Measurements from ENCODE around the gene TTYH1. TPM values are rescaled to one million over a fixed set of nuclear protein-coding genes. Genes with fewer than 3 reads are reported as not detected.

The TTYH1 gene
- polyA plus RNA-seq, 1 of the 3 experiments (the other 2 are of a cell fraction), result 0.05 TPM

GRCh38 chr19:54412877-54413276, 2.4 kb upstream of the TTYH1 start:
- Histone ChIP-seq H3K4me1 (ENCODE audit: control insufficient read depth in 1 of 2, insufficient read depth in 2 of 2, low read depth in 1 of 2, low read length in 1 of 2) (no peaks in the 10 kb centered on the region), H3K79me2 (ENCODE audit: insufficient read depth) (no peaks in the 10 kb centered on the region), H3K9ac (no peak overlapping the region), H3K9me2 (no peaks in the 10 kb centered on the region), H3K4me3 (ENCODE audit: low read depth in 2 of 2, low read length in 1 of 2) (no peak overlapping the region), H3K9me3 (no peaks in the 10 kb centered on the region), H3K27me3 (ENCODE audit: insufficient read depth) (peaks cover 29% of the 10 kb centered on the region), H2AFZ (ENCODE audit: low read depth) (no peak overlapping the region), H3K36me3 (replicated peaks in 1 of 2; ENCODE audit: control insufficient read depth in 1 of 2, insufficient read depth in 2 of 2, low read length in 1 of 2) (no peaks in the 10 kb centered on the region), H3F3A (replicated peaks; ENCODE audit: insufficient read depth) (peaks cover 8% of the 10 kb centered on the region), H4K20me1 (ENCODE audit: insufficient read depth) (no peaks in the 10 kb centered on the region), H3K4me2 (no peak overlapping the region), H3K27ac (ENCODE audit: low read depth in 2 of 2, low read length in 1 of 2) (no peak overlapping the region)
- TF ChIP-seq SMC3 (IDR thresholded peaks at IDR 0.05; ENCODE audit: low read depth, low read length) (no peak), RXRA (IDR thresholded peaks at IDR 0.05; ENCODE audit: borderline replicate concordance, low read depth) (no peak), NFIC (IDR thresholded peaks at IDR 0.05; ENCODE audit: borderline replicate concordance) (no peak), RCOR1 (IDR thresholded peaks at IDR 0.05; ENCODE audit: low read length) (no peak), GATA2 (CRISPR knock-in tag; IDR thresholded peaks at IDR 0.05) (no peak), YY1 (IDR thresholded peaks at IDR 0.05; ENCODE audit: low read depth) (no peak), EZH2phosphoT487 (IDR thresholded peaks at IDR 0.05; ENCODE audit: borderline replicate concordance, low read depth) (no peak)
- ChIA-PET POLR2A (no interaction called here), CTCF (no interaction called here)
- 7% methylated on average over 4 of the region's 4 CpGs for WGBS (ENCODE audit: low lambda C conversion rate)
- no peak for DNase-seq

GRCh38 chr19:54414156-54414555, 1.1 kb upstream of the TTYH1 start:
- Histone ChIP-seq H3K9me3 (no peaks in the 10 kb centered on the region), H3K79me2 (ENCODE audit: insufficient read depth) (no peaks in the 10 kb centered on the region), H3K27ac (ENCODE audit: low read depth in 2 of 2, low read length in 1 of 2) (no peak overlapping the region), H3K27me3 (ENCODE audit: insufficient read depth) (peaks cover 41% of the 10 kb centered on the region), H3K36me3 (replicated peaks in 1 of 2; ENCODE audit: control insufficient read depth in 1 of 2, insufficient read depth in 2 of 2, low read length in 1 of 2) (no peaks in the 10 kb centered on the region), H3K9me2 (no peaks in the 10 kb centered on the region), H2AFZ (ENCODE audit: low read depth) (no peak overlapping the region), H3K9ac (no peak overlapping the region), H3K4me1 (ENCODE audit: control insufficient read depth in 1 of 2, insufficient read depth in 2 of 2, low read depth in 1 of 2, low read length in 1 of 2) (no peaks in the 10 kb centered on the region), H3F3A (replicated peaks; ENCODE audit: insufficient read depth) (peaks cover 5% of the 10 kb centered on the region), H3K4me2 (no peak overlapping the region), H3K4me3 (ENCODE audit: low read depth in 2 of 2, low read length in 1 of 2) (no peak overlapping the region), H4K20me1 (ENCODE audit: insufficient read depth) (no peaks in the 10 kb centered on the region)
- WGBS (ENCODE audit: low lambda C conversion rate), result 54% methylated on average over 4 of the region's 4 CpGs
- DNase-seq, result no peak
- TF ChIP-seq CHD2 (IDR thresholded peaks at IDR 0.05; ENCODE audit: low read length, partially characterized antibody), result no peak
- TF ChIP-seq RCOR1 (IDR thresholded peaks at IDR 0.05; ENCODE audit: low read length), result no peak
- no peak for TF ChIP-seq NFIC (IDR thresholded peaks at IDR 0.05; ENCODE audit: borderline replicate concordance)
- TF ChIP-seq, protein P1, sequence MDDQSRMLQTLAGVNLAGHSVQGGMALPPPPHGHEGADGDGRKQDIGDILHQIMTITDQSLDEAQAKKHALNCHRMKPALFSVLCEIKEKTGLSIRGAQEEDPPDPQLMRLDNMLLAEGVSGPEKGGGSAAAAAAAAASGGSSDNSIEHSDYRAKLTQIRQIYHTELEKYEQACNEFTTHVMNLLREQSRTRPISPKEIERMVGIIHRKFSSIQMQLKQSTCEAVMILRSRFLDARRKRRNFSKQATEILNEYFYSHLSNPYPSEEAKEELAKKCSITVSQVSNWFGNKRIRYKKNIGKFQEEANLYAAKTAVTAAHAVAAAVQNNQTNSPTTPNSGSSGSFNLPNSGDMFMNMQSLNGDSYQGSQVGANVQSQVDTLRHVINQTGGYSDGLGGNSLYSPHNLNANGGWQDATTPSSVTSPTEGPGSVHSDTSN (IDR thresholded peaks at IDR 0.05), result no peak
- no peak for TF ChIP-seq RFX5 (IDR thresholded peaks at IDR 0.05; ENCODE audit: low read length)
- TF ChIP-seq, protein P2, sequence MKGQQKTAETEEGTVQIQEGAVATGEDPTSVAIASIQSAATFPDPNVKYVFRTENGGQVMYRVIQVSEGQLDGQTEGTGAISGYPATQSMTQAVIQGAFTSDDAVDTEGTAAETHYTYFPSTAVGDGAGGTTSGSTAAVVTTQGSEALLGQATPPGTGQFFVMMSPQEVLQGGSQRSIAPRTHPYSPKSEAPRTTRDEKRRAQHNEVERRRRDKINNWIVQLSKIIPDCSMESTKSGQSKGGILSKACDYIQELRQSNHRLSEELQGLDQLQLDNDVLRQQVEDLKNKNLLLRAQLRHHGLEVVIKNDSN (IDR thresholded peaks at IDR 0.05; ENCODE audit: borderline replicate concordance, low read depth), result no peak
- no peak for TF ChIP-seq CTCF (IDR thresholded peaks at IDR 0.05)
- no peak for TF ChIP-seq SMC3 (IDR thresholded peaks at IDR 0.05; ENCODE audit: low read depth, low read length)
- TF ChIP-seq FOXJ3 (CRISPR knock-in tag; IDR thresholded peaks at IDR 0.05), result no peak
- TF ChIP-seq IRF3 (IDR thresholded peaks at IDR 0.05; ENCODE audit: low read depth, low read length), result no peak
- no peak for TF ChIP-seq YY1 (IDR thresholded peaks at IDR 0.05; ENCODE audit: low read depth)
- no peak for TF ChIP-seq USF2 (IDR thresholded peaks at IDR 0.05; ENCODE audit: borderline replicate concordance, low read depth, low read length)
- CTCF ChIA-PET, result no interaction called here
- POLR2A ChIA-PET, result no interaction called here

All from SK-N-SH (cell line).